ENCODE measurements around the gene CPTP.

The CPTP gene

GRCh38 chr1:1291023-1291528 is 33.5 kb upstream of the CPTP start:
- Histone ChIP-seq H3K36me3 (replicated peaks in 1 of 2; ENCODE audit: control insufficient read depth in 2 of 2, insufficient read depth in 2 of 2, low read length in 2 of 2) (peaks cover 0 to 16% of the 10 kb centered on the region in 2 donors), H3K4ac (ENCODE audit: low read length) (no peak overlapping the region), H3K27me3 (ENCODE audit: control insufficient read depth in 3 of 3, insufficient read depth in 3 of 3, low read depth in 1 of 3, low read length in 3 of 3) (no peaks in the 10 kb centered on the region), H3K9ac (ENCODE audit: low read depth, low read length, poor library complexity) (peak overlapping the region; percentile 21), H3K9me3 (replicated peaks in 1 of 2; ENCODE audit: control insufficient read depth in 2 of 2, insufficient read depth in 1 of 2, low read depth in 1 of 2, low read length in 2 of 2) (no peaks in the 10 kb centered on the region), H3K23ac (ENCODE audit: low read depth, low read length, poor library complexity) (peak overlapping the region; percentile 89), H3K4me1 (ENCODE audit: control insufficient read depth in 2 of 2, insufficient read depth in 1 of 2, low read depth in 1 of 2, low read length in 2 of 2) (no peaks in the 10 kb centered on the region), H3K18ac (ENCODE audit: low read length) (peak overlapping the region; percentile 3), H2BK120ac (ENCODE audit: low read depth, low read length) (no peak overlapping the region), H3K27ac (replicated peaks; ENCODE audit: low read length) (no peak overlapping the region), H3K79me1 (ENCODE audit: low read depth, low read length) (peaks cover 10% of the 10 kb centered on the region), H3K4me2 (ENCODE audit: insufficient read depth, low read length, poor library complexity, severe bottlenecking) (no peak overlapping the region), H3K14ac (ENCODE audit: low read length) (no peak overlapping the region), H2AK5ac (ENCODE audit: low read depth, low read length) (peak overlapping the region; percentile 97), H4K8ac (ENCODE audit: low read depth, low read length) (no peak overlapping the region), H2BK12ac (ENCODE audit: low read length) (no peak overlapping the region), H4K91ac (ENCODE audit: low read depth, low read length, poor library complexity) (no peak overlapping the region), H2BK15ac (ENCODE audit: low read length) (peak overlapping the region; percentile 67), H2BK5ac (ENCODE audit: low read length) (peak overlapping the region; percentile 60), H3K4me3 (ENCODE audit: low read length in 2 of 2) (no peak overlapping the region), H2AFZ (ENCODE audit: low read length) (no peak overlapping the region)
- no peak for DNase-seq (ENCODE audit: low spot score)
- WGBS, 2 donors (ENCODE audit: extremely low coverage in 2 of 2, insufficient read length in 2 of 2, insufficient replicate concordance in 1 of 2), result no CpG with 5 or more reads among the region's 28 CpGs

GRCh38 chr1:1291548-1292441 is 32.8 kb upstream of the CPTP start:
- H3K18ac ChIP-seq (ENCODE audit: low read length), result peak overlapping the region; percentile 59
- H2BK15ac ChIP-seq (ENCODE audit: low read length), result peak overlapping the region; percentile 95
- H2AK5ac ChIP-seq (ENCODE audit: low read depth, low read length), result peak overlapping the region; percentile 97
- H2AFZ ChIP-seq (ENCODE audit: low read length), result no peak overlapping the region
- no peaks in the 10 kb centered on the region for H3K4me1 ChIP-seq (ENCODE audit: control insufficient read depth in 2 of 2, insufficient read depth in 1 of 2, low read depth in 1 of 2, low read length in 2 of 2)
- H3K79me1 ChIP-seq (ENCODE audit: low read depth, low read length), result peaks cover 6% of the 10 kb centered on the region
- H3K27ac ChIP-seq (replicated peaks; ENCODE audit: low read length), result no peak overlapping the region
- H3K4me2 ChIP-seq (ENCODE audit: insufficient read depth, low read length, poor library complexity, severe bottlenecking), result no peak overlapping the region
- H4K91ac ChIP-seq (ENCODE audit: low read depth, low read length, poor library complexity), result peak overlapping the region; percentile 95
- H2BK120ac ChIP-seq (ENCODE audit: low read depth, low read length), result no peak overlapping the region
- peak overlapping the region; percentile 77 for H3K9ac ChIP-seq (ENCODE audit: low read depth, low read length, poor library complexity)
- peak overlapping the region; percentile 60 for H2BK5ac ChIP-seq (ENCODE audit: low read length)
- no peak for DNase-seq (ENCODE audit: low spot score)
- H3K4ac ChIP-seq (ENCODE audit: low read length), result peak overlapping the region; percentile 41
- H2BK12ac ChIP-seq (ENCODE audit: low read length), result no peak overlapping the region
- no CpG with 5 or more reads among the region's 45 CpGs for WGBS, 2 donors (ENCODE audit: extremely low coverage in 2 of 2, insufficient read length in 2 of 2, insufficient replicate concordance in 1 of 2)
- H3K9me3 ChIP-seq (replicated peaks in 1 of 2; ENCODE audit: control insufficient read depth in 2 of 2, insufficient read depth in 1 of 2, low read depth in 1 of 2, low read length in 2 of 2), result peaks cover 0 to 2% of the 10 kb centered on the region in 2 donors
- no peaks in the 10 kb centered on the region for H3K27me3 ChIP-seq (ENCODE audit: control insufficient read depth in 3 of 3, insufficient read depth in 3 of 3, low read depth in 1 of 3, low read length in 3 of 3)
- peaks cover 2 to 23% of the 10 kb centered on the region in 2 donors for H3K36me3 ChIP-seq (replicated peaks in 1 of 2; ENCODE audit: control insufficient read depth in 2 of 2, insufficient read depth in 2 of 2, low read length in 2 of 2)
- no peak overlapping the region for H3K4me3 ChIP-seq (ENCODE audit: low read length in 2 of 2)
- H3K23ac ChIP-seq (ENCODE audit: low read depth, low read length, poor library complexity), result peak overlapping the region; percentile 89
- peak overlapping the region; percentile 87 for H4K8ac ChIP-seq (ENCODE audit: low read depth, low read length)
- H3K14ac ChIP-seq (ENCODE audit: low read length), result peak overlapping the region; percentile 38

DNA sequence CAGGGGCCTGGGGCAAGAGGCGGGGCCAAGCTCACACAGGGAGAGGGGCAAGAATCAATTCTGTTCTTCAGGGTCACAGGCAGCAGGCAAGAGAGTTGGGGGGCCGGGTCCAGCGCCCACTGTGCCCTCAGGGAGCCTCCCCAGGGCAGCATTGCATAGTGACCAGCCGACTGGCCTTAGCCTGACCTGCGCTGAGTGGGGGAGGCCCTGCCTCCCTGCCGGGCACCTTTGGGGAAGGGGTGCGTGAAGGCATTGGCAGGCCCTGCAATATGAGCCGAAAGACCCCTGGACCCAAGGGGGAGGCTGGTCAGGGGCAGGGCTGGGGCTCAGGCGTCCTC is 32.2 kb upstream of the CPTP start:
- no peak overlapping the region for H3K18ac ChIP-seq (ENCODE audit: low read length)
- H2BK120ac ChIP-seq (ENCODE audit: low read depth, low read length), result no peak overlapping the region
- H3K79me1 ChIP-seq (ENCODE audit: low read depth, low read length), result peaks cover 6% of the 10 kb centered on the region
- peaks cover 0 to 3% of the 10 kb centered on the region in 2 donors for H3K9me3 ChIP-seq (replicated peaks in 1 of 2; ENCODE audit: control insufficient read depth in 2 of 2, insufficient read depth in 1 of 2, low read depth in 1 of 2, low read length in 2 of 2)
- H2BK12ac ChIP-seq (ENCODE audit: low read length), result no peak overlapping the region
- no peak overlapping the region for H3K4ac ChIP-seq (ENCODE audit: low read length)
- H3K4me3 ChIP-seq (ENCODE audit: low read length in 2 of 2), result no peak overlapping the region
- no peak overlapping the region for H3K14ac ChIP-seq (ENCODE audit: low read length)
- H3K27ac ChIP-seq (replicated peaks; ENCODE audit: low read length), result no peak overlapping the region
- H2BK5ac ChIP-seq (ENCODE audit: low read length), result no peak overlapping the region
- peak overlapping the region; percentile 61 for H2AK5ac ChIP-seq (ENCODE audit: low read depth, low read length)
- no peak overlapping the region for H2BK15ac ChIP-seq (ENCODE audit: low read length)
- no peak overlapping the region for H3K9ac ChIP-seq (ENCODE audit: low read depth, low read length, poor library complexity)
- no peak overlapping the region for H3K4me2 ChIP-seq (ENCODE audit: insufficient read depth, low read length, poor library complexity, severe bottlenecking)
- H3K36me3 ChIP-seq (replicated peaks in 1 of 2; ENCODE audit: control insufficient read depth in 2 of 2, insufficient read depth in 2 of 2, low read length in 2 of 2), result peaks cover 3 to 24% of the 10 kb centered on the region in 2 donors
- no peak overlapping the region for H4K91ac ChIP-seq (ENCODE audit: low read depth, low read length, poor library complexity)
- no CpG with 5 or more reads among the region's 9 CpGs for WGBS, 2 donors (ENCODE audit: extremely low coverage in 2 of 2, insufficient read length in 2 of 2, insufficient replicate concordance in 1 of 2)
- H3K27me3 ChIP-seq (ENCODE audit: control insufficient read depth in 3 of 3, insufficient read depth in 3 of 3, low read depth in 1 of 3, low read length in 3 of 3), result no peaks in the 10 kb centered on the region
- H3K4me1 ChIP-seq (ENCODE audit: control insufficient read depth in 2 of 2, insufficient read depth in 1 of 2, low read depth in 1 of 2, low read length in 2 of 2), result no peaks in the 10 kb centered on the region
- no peak overlapping the region for H4K8ac ChIP-seq (ENCODE audit: low read depth, low read length)
- no peak overlapping the region for H3K23ac ChIP-seq (ENCODE audit: low read depth, low read length, poor library complexity)
- no peak overlapping the region for H2AFZ ChIP-seq (ENCODE audit: low read length)
- DNase-seq (ENCODE audit: low spot score), result no peak

DNA sequence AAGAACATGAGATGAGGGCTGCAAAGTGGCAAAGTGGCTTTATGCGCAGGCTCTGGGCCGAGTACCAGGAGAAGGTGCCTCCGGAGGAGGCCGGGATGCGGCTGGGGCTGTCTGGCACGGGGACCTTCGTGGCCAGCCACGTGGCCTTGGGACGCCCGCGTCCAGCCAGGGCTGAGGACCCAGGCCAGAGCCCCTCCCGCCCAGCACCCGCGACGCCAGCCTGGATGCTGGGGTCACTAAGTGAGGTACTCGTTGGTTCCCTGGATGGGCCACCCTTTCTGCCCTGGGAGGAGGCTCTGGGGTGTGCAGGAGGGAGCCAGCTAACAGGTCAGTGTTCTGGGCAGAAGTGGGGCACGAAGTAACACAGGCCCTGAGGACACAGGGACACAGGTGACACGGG is 31.8 kb upstream of the CPTP start:
- H3K4me2 ChIP-seq (ENCODE audit: insufficient read depth, low read length, poor library complexity, severe bottlenecking), result no peak overlapping the region
- H3K36me3 ChIP-seq (replicated peaks in 1 of 2; ENCODE audit: control insufficient read depth in 2 of 2, insufficient read depth in 2 of 2, low read length in 2 of 2), result peaks cover 3 to 28% of the 10 kb centered on the region in 2 donors
- H2BK5ac ChIP-seq (ENCODE audit: low read length), result no peak overlapping the region
- H4K91ac ChIP-seq (ENCODE audit: low read depth, low read length, poor library complexity), result no peak overlapping the region
- no peak overlapping the region for H3K9ac ChIP-seq (ENCODE audit: low read depth, low read length, poor library complexity)
- H3K79me1 ChIP-seq (ENCODE audit: low read depth, low read length), result peaks cover 6% of the 10 kb centered on the region
- H3K4me3 ChIP-seq (ENCODE audit: low read length in 2 of 2), result no peak overlapping the region
- no peaks in the 10 kb centered on the region for H3K27me3 ChIP-seq (ENCODE audit: control insufficient read depth in 3 of 3, insufficient read depth in 3 of 3, low read depth in 1 of 3, low read length in 3 of 3)
- H3K23ac ChIP-seq (ENCODE audit: low read depth, low read length, poor library complexity), result peak overlapping the region; percentile 85
- no peak overlapping the region for H3K14ac ChIP-seq (ENCODE audit: low read length)
- H4K8ac ChIP-seq (ENCODE audit: low read depth, low read length), result no peak overlapping the region
- no peaks in the 10 kb centered on the region for H3K4me1 ChIP-seq (ENCODE audit: control insufficient read depth in 2 of 2, insufficient read depth in 1 of 2, low read depth in 1 of 2, low read length in 2 of 2)
- no CpG with 5 or more reads among the region's 18 CpGs for WGBS, 2 donors (ENCODE audit: extremely low coverage in 2 of 2, insufficient read length in 2 of 2, insufficient replicate concordance in 1 of 2)
- peak overlapping the region; percentile 57 for H3K18ac ChIP-seq (ENCODE audit: low read length)
- no peak overlapping the region for H2BK12ac ChIP-seq (ENCODE audit: low read length)
- no peak overlapping the region for H2AK5ac ChIP-seq (ENCODE audit: low read depth, low read length)
- no peak overlapping the region for H2BK120ac ChIP-seq (ENCODE audit: low read depth, low read length)
- H2BK15ac ChIP-seq (ENCODE audit: low read length), result no peak overlapping the region
- no peak overlapping the region for H3K27ac ChIP-seq (replicated peaks; ENCODE audit: low read length)
- H3K9me3 ChIP-seq (replicated peaks in 1 of 2; ENCODE audit: control insufficient read depth in 2 of 2, insufficient read depth in 1 of 2, low read depth in 1 of 2, low read length in 2 of 2), result peaks cover 0 to 3% of the 10 kb centered on the region in 2 donors
- no peak overlapping the region for H3K4ac ChIP-seq (ENCODE audit: low read length)
- no peak for DNase-seq (ENCODE audit: low spot score)
- H2AFZ ChIP-seq (ENCODE audit: low read length), result no peak overlapping the region
